Neural progenitor cell (in vitro differentiated cells): ENCODE measurements around the gene ATAD3A. TPM values are rescaled to one million over a fixed set of nuclear protein-coding genes. Genes with fewer than 3 reads are reported as not detected.

Source experiments
- DNase-seq: peaks from one replicate; pipeline ENCODE4 v3.0.0-alpha.2; 2016; ENCODE audit warnings: low spot score
- H2AFZ ChIP-seq: fragments of 200-600 bp; sonication (generic); replicated peaks from 2 replicates; pipeline ENCODE4 v1.6.1; 2016; ENCODE audit warnings: antibody characterized with exemption
- H3F3A ChIP-seq: fragments of 200-600 bp; sonication (generic); 2 replicates; pipeline ENCODE4 v1.6.1; 2016; ENCODE audit warnings: antibody characterized with exemption, low read depth
- H3K27ac ChIP-seq: fragments of 200-600 bp; sonication (generic); 2 replicates; pipeline ENCODE4 v1.5.1; 2016; ENCODE audit warnings: mild to moderate bottlenecking
- H3K27me3 ChIP-seq: fragments of 200-600 bp; sonication (generic); 2 replicates; pipeline ENCODE4 v1.6.1; 2016; ENCODE audit warnings: mild to moderate bottlenecking, moderate library complexity
- H3K36me3 ChIP-seq: fragments of 200-600 bp; sonication (generic); 2 replicates; pipeline ENCODE4 v1.5.1; 2016
- H3K4me1 ChIP-seq: fragments of 200-600 bp; sonication (generic); 2 replicates; pipeline ENCODE4 v1.6.1; 2016; ENCODE audit warnings: mixed run types
- H3K4me2 ChIP-seq: fragments of 200-600 bp; sonication (generic); 2 replicates; pipeline ENCODE4 v1.6.1; 2016
- H3K4me3 ChIP-seq: fragments of 200-600 bp; sonication (generic); 2 replicates; pipeline ENCODE4 v1.5.1; 2016
- H3K79me2 ChIP-seq: fragments of 200-600 bp; sonication (generic); 2 replicates; pipeline ENCODE4 v1.6.1; 2016; ENCODE audit warnings: low read depth
- H3K9ac ChIP-seq: fragments of 200-600 bp; sonication (generic); 2 replicates; pipeline ENCODE4 v1.6.1; 2016
- H3K9me3 ChIP-seq: fragments of 200-600 bp; sonication (generic); 2 replicates; pipeline ENCODE4 v1.5.1; 2016; ENCODE audit warnings: low read depth
- H4K20me1 ChIP-seq: fragments of 200-600 bp; sonication (generic); 2 replicates; pipeline ENCODE4 v1.6.1; 2016; ENCODE audit warnings: low read depth
- H3K27ac Mint-ChIP-seq: 3 replicates; pipeline ENCODE4 v1.8.0; 2021; ENCODE audit warnings: mixed read lengths
- H3K27me3 Mint-ChIP-seq: 2 replicates; pipeline ENCODE4 v1.8.0; 2022; ENCODE audit warnings: low read depth, mild to moderate bottlenecking, inconsistent platforms, moderate library complexity, mixed read lengths; ENCODE audit not compliant: insufficient read depth
- H3K36me3 Mint-ChIP-seq: 3 replicates; pipeline ENCODE4 v1.8.0; 2021; ENCODE audit warnings: mixed read lengths
- H3K4me1 Mint-ChIP-seq: 3 replicates; pipeline ENCODE4 v1.8.0; 2021; ENCODE audit warnings: mixed read lengths
- H3K4me3 Mint-ChIP-seq: 3 replicates; pipeline ENCODE4 v1.8.0; 2021; ENCODE audit warnings: mild to moderate bottlenecking, moderate library complexity, mixed read lengths
- H3K9me3 Mint-ChIP-seq: 3 replicates; pipeline ENCODE4 v1.8.0; 2020; ENCODE audit warnings: mixed read lengths
- EZH2 ChIP-seq: fragments of 200-600 bp; sonication (generic); IDR thresholded peaks from 2 replicates; pipeline ENCODE4 v1.6.1; 2017; ENCODE audit warnings: antibody characterized with exemption, mild to moderate bottlenecking, moderate library complexity
- EZH2phosphoT487 ChIP-seq: fragments of 200-600 bp; sonication (generic); IDR thresholded peaks from 2 replicates; pipeline ENCODE4 v1.6.1; 2017; ENCODE audit warnings: antibody characterized with exemption
- total RNA-seq: library from RNA; depleted of rRNA; stranded (reverse); fragments of >200 nt; gene quantifications from 2 replicates; pipeline ENCODE4 v1.2.3, GENCODE V29; 2015; ENCODE audit warnings: low replicate concordance
- TF ChIP-seq, protein P1 (sequence below): fragments of 200-600 bp; sonication (generic); IDR thresholded peaks from 2 replicates; pipeline ENCODE4 v1.5.1; 2017; ENCODE audit warnings: antibody characterized with exemption, mild to moderate bottlenecking

The ATAD3A gene
- total RNA-seq, 1 donor from 2014 or later = 7.8 TPM

DNA sequence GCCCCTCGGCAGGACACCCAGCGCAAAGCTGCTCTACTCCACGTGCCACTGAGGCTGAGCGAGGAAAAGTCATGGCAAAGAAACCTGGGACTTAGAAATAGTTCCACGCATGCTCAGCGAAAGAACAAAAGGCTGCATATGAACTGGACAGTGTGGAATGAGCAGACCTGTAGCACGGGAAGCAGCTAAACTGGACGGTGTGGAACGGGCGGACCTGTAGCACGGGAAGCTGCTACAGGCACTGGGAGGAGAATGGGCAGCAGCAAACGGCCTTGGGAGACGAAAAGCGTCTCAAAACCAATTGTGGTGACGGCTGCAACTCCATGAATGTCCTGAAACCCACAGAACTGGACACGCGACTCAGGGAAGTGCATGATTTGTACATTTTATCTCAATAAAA is 47.1 kb downstream of the ATAD3A start:
- Histone ChIP-seq H3K4me1 (no peaks in the 10 kb centered on the region), H3K9me3 (no peaks in the 10 kb centered on the region), H3K4me2 (no peak overlapping the region), H3K4me3 (no peak overlapping the region), H3K36me3 (no peaks in the 10 kb centered on the region), H3K79me2 (peaks cover 18% of the 10 kb centered on the region), H3F3A (peaks cover 3% of the 10 kb centered on the region), H3K27ac (no peak overlapping the region), H2AFZ (no peak overlapping the region), H3K9ac (no peak overlapping the region), H4K20me1 (peaks cover 18% of the 10 kb centered on the region), H3K27me3 (no peaks in the 10 kb centered on the region)
- DNase-seq = no peak
- Mint-ChIP-seq H3K27me3 (peaks cover 2% of the 10 kb centered on the region), H3K9me3 (no peaks in the 10 kb centered on the region), H3K36me3 (peaks cover 13% of the 10 kb centered on the region), H3K27ac (no peak overlapping the region), H3K4me1 (peaks cover 14% of the 10 kb centered on the region), H3K4me3 (no peak overlapping the region)
- TF ChIP-seq, protein P1, sequence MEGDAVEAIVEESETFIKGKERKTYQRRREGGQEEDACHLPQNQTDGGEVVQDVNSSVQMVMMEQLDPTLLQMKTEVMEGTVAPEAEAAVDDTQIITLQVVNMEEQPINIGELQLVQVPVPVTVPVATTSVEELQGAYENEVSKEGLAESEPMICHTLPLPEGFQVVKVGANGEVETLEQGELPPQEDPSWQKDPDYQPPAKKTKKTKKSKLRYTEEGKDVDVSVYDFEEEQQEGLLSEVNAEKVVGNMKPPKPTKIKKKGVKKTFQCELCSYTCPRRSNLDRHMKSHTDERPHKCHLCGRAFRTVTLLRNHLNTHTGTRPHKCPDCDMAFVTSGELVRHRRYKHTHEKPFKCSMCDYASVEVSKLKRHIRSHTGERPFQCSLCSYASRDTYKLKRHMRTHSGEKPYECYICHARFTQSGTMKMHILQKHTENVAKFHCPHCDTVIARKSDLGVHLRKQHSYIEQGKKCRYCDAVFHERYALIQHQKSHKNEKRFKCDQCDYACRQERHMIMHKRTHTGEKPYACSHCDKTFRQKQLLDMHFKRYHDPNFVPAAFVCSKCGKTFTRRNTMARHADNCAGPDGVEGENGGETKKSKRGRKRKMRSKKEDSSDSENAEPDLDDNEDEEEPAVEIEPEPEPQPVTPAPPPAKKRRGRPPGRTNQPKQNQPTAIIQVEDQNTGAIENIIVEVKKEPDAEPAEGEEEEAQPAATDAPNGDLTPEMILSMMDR = no peak
- TF ChIP-seq EZH2phosphoT487 (no peak), EZH2 (no peak)

DNA sequence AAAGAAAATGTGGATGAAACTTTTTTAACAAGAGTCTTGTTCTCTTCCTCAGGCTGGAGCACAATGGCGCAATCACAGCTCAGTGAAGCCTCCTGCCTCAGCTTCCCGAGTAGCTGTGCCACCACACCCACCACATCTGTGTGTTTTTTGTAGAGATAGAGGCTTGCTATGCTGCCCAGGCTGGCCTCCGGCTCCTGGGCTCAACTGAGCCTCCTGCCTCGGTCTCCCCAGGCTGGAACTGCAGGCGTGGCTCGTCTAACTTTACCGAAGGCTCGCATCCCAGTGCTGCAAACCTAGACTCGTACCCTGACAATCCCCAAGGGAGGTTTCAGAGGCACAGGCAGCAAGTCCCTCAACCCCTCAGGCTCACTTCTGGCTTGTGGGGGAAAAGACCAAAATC is 48.2 kb downstream of the ATAD3A start:
- Mint-ChIP-seq H3K9me3 (no peaks in the 10 kb centered on the region), H3K4me1 (peaks cover 9% of the 10 kb centered on the region), H3K27me3 (peaks cover 2% of the 10 kb centered on the region), H3K4me3 (no peak overlapping the region), H3K36me3 (peaks cover 21% of the 10 kb centered on the region), H3K27ac (no peak overlapping the region)
- Histone ChIP-seq H3K4me1 (no peaks in the 10 kb centered on the region), H3K4me3 (no peak overlapping the region), H3K9ac (no peak overlapping the region), H3K4me2 (no peak overlapping the region), H4K20me1 (peaks cover 23% of the 10 kb centered on the region), H3K27ac (no peak overlapping the region), H3K9me3 (no peaks in the 10 kb centered on the region), H3F3A (peaks cover 3% of the 10 kb centered on the region), H3K79me2 (peaks cover 29% of the 10 kb centered on the region), H3K27me3 (no peaks in the 10 kb centered on the region), H2AFZ (no peak overlapping the region), H3K36me3 (no peaks in the 10 kb centered on the region)
- no peak for DNase-seq
- TF ChIP-seq EZH2 = no peak
- TF ChIP-seq, protein P1 = no peak
- no peak for TF ChIP-seq EZH2phosphoT487

DNA sequence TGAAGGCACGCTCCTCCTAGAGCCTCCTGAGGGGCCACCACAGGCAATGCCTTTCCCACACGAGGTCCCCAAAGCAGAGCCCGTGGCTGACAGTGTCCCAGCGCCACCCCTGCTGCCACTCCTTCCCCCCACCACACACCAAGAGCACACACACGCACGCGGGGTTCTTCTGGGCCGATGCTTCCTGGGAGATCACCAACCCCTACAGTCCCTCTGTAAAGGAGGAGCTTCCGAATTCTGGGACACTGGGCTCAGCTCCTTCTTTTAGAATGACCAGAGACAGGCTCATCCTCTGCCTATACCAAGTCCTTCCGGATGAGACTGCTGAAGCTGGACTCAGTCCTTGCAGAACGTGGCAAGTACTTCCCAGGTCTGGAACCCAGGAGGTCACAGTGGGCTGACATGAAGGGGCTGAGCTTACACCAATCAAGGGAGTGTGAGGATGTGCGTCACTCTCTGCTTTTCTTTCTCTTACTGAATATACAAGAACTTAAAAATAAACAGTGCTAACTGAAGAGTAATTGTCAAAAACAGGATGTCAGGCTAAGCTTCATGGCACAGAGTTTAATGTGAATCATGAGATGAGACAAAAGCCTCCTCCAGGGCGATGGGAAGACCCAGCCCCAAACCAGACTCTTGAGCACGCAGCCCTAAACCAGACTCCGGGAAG is 50.0 kb downstream of the ATAD3A start:
- DNase-seq = no peak
- Histone ChIP-seq H3K9ac (no peak overlapping the region), H2AFZ (no peak overlapping the region), H3K79me2 (peaks cover 44% of the 10 kb centered on the region), H3K4me1 (no peaks in the 10 kb centered on the region), H3F3A (no peaks in the 10 kb centered on the region), H3K4me2 (no peak overlapping the region), H3K27ac (no peak overlapping the region), H4K20me1 (peaks cover 41% of the 10 kb centered on the region), H3K27me3 (no peaks in the 10 kb centered on the region), H3K36me3 (no peaks in the 10 kb centered on the region), H3K4me3 (no peak overlapping the region), H3K9me3 (no peaks in the 10 kb centered on the region)
- no peak overlapping the region for H3K4me3 Mint-ChIP-seq
- peaks cover 26% of the 10 kb centered on the region for H3K36me3 Mint-ChIP-seq
- no peak overlapping the region for H3K27ac Mint-ChIP-seq
- H3K27me3 Mint-ChIP-seq = peaks cover 2% of the 10 kb centered on the region
- no peak for TF ChIP-seq EZH2phosphoT487
- TF ChIP-seq, protein P1 = no peak
- no peaks in the 10 kb centered on the region for H3K9me3 Mint-ChIP-seq
- H3K4me1 Mint-ChIP-seq = no peaks in the 10 kb centered on the region
